Caki2 (cell line): ENCODE data around the gene TREM1. TPM values are rescaled to one million over a fixed set of nuclear protein-coding genes. Genes with fewer than 3 reads are reported as not detected.
"Not testable (repeated sequence)": the region's sequence is repeated elsewhere in the genome, so short reads cannot be mapped to it uniquely, and the experiment has no call there.

Experiments used
- DNase-seq: peaks from one replicate; pipeline ENCODE4 v3.0.0-alpha.2; 2015; ENCODE audit warnings: low read depth
- in situ Hi-C: cut with HindIII; loops from 2 replicates; pipeline ENCODE4 v1.10.0; 2016; ENCODE audit warnings: low sequenced_read_pairs, low pct_unique_long_range_greater_than_20kb, mixed read lengths
- total RNA-seq: library from RNA; depleted of rRNA; stranded (reverse); fragments of >200 nt; shearing (Covaris generic); gene quantifications from 2 replicates; pipeline ENCODE4 v1.2.3, GENCODE V29; 2014; ENCODE audit warnings: low replicate concordance

TREM1 gene
- total RNA-seq, 1 experiment from 2014 or later, result not detected

DNA sequence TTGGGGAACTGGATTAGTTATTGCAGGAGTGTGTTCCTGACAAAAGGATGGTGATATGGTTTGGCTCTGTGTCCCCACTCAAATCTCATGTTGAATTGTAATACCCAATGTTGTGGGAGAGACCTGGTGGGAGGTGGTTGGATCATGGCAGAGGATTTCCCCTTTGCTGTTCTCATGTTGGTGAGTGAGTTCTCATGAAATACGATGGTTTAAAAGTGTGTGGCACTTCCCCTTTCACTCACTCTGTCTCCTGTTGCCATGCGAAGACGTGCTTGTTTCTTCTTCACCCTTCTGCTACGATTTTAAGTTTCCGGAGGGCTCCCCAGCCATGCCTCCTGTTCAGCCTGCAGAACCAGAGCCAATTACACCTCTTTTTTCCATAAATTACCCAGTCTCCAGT lies 16.2 kb upstream of the TREM1 start:
- DNase-seq, result no peak
- in situ Hi-C loops, result no loop called here

DNA sequence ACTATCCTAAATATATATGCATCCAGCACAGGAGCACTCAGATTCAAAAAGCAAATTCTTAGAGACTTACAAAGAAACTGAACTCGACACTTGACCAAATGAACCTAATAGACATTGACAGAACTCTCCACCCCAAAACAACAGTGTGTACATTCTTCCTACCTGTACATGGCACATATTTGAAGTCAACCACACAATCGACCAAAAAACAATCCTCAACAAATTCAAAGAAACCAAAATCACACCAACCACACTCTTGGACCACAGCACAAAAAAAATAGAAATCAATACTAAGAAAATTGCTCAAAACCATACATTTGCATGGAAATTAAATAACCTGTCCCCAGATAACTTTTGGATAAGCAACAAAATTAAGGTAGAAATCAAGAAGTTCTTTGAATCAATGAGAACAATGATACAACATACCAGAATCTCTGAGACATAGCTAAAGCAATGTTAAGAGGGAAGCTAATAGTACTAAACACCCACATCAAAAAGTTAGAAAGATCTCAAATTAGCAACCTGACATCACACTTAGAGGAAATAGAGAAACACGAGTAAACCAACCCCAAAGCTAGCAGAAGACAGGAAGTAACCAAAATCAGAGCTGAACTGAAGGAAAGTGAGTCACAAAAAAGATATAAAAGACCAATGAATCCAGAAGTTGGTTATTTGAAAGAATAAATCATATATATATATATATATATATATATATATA lies 12.5 kb upstream of the TREM1 start:
- in situ Hi-C loops, result no loop called here
- DNase-seq, result no peak

- in situ Hi-C loops, DNase-seq: not testable (repeated sequence)
These were observed 10.8 kb upstream of the TREM1 start for GRCh38 chr6:41297248-41297647.

- no peak for DNase-seq
- in situ Hi-C loops, result no loop called here
These were observed 7.9 kb upstream of the TREM1 start for GRCh38 chr6:41294214-41294872.

- no peak for DNase-seq
- in situ Hi-C loops, result no loop called here
These were observed 5.2 kb upstream of the TREM1 start for GRCh38 chr6:41291717-41292116.

DNA sequence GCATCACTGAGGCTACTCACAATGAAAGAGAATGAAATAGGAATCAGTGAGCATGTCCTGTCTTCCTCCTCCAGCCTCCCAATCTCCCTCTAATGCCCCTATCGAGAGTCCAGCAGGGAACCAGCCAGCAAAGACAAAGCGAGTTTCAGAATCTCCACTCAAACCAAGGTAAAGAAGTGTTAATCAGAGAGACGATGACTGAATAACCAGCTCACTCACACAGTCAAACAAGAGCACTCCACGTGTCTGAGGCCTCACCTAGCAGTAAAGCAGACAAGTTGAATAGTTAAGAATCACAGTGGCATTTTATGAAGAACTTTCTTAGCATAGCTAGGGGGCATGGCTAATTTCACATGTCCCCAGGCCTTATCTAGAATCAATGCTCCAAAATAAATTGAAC lies 3.3 kb upstream of the TREM1 start:
- DNase-seq, result no peak
- in situ Hi-C loops, result no loop called here

DNA sequence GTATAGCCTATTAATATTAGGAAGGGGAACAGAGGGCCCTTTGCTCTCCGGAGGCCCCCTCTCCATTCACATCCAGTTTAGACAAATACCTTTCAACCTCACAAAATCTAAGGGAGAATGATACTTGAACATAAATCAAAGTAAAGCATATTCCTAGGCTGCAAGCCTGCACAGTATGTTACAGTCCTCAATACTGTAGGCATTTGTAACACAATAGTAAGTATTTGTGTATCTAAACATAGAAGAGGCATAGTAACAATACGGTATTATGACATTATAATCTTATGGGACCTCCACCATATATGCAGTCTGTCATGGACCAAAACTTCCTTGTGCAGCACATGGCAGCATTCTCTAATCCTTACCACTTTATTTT lies 2.3 kb upstream of the TREM1 start:
- in situ Hi-C loops, result no loop called here
- no peak for DNase-seq

DNA sequence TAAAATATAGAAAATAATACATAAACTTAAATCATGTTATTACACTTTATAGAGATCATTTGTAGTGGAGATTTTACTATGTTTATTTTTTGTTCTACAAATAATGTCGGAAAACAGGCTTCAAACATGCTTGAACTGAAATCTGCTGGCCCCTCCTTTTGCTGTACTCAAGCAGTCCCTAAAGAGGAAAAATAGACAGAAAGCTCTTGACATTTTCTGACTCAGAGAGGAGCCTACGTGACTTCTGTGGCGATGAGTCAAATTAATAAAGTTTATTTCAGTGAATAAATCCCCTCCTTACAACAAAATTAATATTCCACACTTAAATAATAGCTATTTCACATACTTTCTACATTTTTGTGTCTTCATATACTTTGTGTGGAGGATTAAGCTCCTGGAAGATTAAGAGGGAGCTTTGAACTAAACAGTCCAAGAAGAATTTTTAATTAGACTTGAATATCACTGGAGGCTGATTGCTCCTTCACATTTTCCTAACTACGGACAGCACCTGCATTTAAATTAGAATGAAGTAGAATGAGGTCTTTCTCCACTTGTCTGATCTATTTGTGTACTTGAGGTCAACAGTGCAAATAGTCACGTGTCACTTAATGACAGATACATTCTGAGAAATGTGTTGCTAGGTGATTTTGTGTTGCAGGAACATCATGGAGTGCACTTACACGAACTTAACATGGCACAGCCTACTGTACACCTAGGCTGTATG lies 1.7 kb upstream of the TREM1 start:
- DNase-seq, result no peak
- in situ Hi-C loops, result no loop called here

GRCh38 chr6:41284726-41285125 lies 1.8 kb downstream of the TREM1 start:
- in situ Hi-C loops, result no loop called here
- DNase-seq, result no peak

- in situ Hi-C loops, result no loop called here
- no peak for DNase-seq
These were observed 2.9 kb downstream of the TREM1 start for GRCh38 chr6:41283600-41283999.

- DNase-seq, result no peak
- in situ Hi-C loops, result no loop called here
These were observed 6.0 kb downstream of the TREM1 start for GRCh38 chr6:41280381-41281057.

GRCh38 chr6:41278699-41279405 lies 7.6 kb downstream of the TREM1 start:
- in situ Hi-C loops, result no loop called here
- peak; percentile 47 for DNase-seq

DNA sequence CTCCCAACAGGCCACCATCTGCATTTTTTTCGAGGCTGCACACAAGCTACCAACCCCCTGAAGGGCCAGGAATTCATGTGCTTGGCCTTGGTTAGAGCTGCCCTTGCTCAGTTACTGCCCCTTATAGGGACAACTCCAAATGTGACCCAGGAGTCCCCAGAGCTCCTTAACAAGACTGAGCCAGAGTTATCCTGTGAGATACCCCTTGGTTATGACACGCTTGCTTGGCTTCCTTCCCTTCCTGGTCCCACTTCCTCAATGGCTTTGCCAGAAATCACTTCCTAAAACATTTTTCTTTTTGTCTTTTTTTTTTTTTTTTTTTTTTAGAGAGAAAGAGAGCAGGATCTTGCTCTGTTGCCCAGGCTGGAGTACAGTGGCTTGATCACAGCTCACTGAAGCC lies 8.9 kb downstream of the TREM1 start:
- DNase-seq, result no peak

DNA sequence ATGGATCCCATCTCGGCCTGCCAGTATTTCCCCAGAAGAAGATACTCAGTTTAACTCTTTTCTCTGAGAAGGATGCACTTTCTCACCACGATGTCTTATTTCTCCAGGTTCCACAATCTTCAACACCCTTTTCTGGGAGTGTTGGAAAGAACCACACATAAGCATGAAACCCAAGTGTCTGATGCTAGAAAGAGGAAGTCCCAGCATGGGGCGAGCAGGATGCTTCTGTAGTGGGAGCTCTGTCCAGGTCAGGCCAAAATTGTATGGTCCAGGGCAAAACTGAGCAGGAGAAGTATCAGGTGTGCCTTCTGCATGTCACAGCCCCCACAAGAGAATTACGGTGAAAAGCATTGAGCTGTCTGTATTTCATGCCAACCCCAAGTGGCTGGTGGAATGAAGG lies 11.0 kb downstream of the TREM1 start:
- no peak for DNase-seq
- in situ Hi-C loops, result no loop called here

More for the DNA sequence above, 8.9 kb downstream of the TREM1 start:
- in situ Hi-C loops, result no loop called here

GRCh38 chr6:41274256-41274655 lies 12.2 kb downstream of the TREM1 start:
- in situ Hi-C loops, result no loop called here
- no peak for DNase-seq

DNA sequence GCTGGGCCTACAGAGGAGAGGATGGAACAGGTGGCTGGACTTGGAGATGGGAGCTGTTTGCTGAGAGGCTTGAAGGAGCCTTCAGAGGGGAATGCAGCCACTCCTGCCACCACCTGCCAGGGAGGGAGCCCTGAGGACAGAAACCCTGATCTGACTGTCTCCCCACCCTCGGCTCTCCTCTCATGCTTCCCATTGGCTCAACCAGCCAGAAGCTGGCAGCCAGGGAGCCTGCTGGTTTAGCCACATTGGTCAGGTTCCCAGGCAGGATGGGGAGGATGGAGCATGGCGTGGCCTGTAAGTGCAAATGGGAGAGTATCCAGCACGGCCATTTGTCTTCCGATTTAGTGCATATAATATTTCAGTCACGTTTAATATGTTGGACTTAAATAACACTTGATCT lies 12.8 kb downstream of the TREM1 start:
- in situ Hi-C loops, result no loop called here
- DNase-seq, result no peak

DNA sequence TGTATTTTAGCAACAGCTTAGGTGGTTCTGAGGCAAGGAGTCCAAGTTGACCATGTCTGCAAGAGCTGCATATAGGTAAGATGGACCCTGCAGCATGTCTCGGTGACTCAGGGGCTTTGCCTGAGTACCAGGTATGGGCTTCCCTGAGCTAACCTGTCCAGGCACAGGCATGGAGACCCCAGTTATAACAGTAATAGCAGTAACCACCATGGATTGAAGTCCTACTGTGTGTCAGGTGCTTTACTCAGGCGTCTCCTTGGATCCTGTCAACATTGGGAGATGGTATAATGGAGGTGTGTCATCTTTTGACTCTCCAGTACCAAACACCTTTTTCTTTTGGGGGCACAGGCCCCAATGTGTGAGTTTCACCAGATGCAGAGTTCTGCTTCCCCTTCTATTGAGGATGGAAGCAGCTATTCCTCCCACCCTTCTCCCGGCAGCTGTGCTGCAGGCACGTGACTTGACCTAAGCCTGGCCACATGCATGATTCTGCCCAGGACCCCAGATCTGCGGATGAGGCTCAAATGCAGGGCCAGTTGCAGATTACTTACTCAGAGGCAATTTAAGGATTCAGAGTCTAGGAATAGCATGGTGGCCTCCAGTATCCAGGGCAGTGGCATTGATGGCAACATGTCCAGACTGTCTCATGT lies 13.8 kb downstream of the TREM1 start:
- DNase-seq, result no peak
- in situ Hi-C loops, result no loop called here

DNA sequence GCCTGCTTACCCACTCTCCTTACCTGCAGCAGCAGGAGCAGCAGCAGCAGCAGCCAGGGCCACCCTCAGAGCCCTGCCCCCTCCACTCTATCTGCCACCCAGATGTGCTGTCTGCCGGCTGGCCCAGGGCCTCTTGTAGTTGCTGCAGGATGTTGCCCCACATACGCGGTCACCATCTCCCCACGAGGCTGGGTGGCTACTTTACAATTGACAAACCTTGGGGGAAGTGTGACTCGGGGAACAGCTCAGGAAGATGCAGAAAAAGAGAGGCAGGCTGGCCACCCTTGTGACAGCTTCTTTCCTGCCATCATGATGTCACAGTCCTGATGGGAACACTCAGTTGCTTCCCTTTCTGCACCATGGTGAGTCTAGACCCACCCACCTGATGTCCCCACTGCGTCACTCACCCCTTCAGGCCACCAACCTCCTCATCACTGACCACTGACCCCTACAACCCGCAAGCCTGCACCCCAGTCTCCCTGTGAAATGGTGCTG lies 14.5 kb downstream of the TREM1 start:
- no peak for DNase-seq
- in situ Hi-C loops, result no loop called here
